PC-3 (cell line): ENCODE measurements around the gene CLIC5. TPM values are rescaled to one million over a fixed set of nuclear protein-coding genes. Genes with fewer than 3 reads are reported as not detected.

Experiments used
- ATAC-seq: fragments of 200-7000 bp; cut with Tn5 transposase; 2 replicates; pipeline ENCODE4 v1.9.1; 2020; ENCODE audit warnings: mild to moderate bottlenecking, moderate library complexity
- BruUV-seq: library from RNA; stranded (reverse); fragments of 400-500 nt; replicated peaks from 2 replicates; lab custom pipeline; 2021; lab: Mats Ljungman, UMichigan
- CTCF ChIA-PET: fragments of 300-600 bp; sonication (Branson Sonifier 250); formaldehyde crosslinking; loops from one replicate; lab custom pipeline; 2022; ENCODE audit warnings: antibody characterized with exemption; lab: Charles Lee
- POLR2A ChIA-PET: fragments of 300-600 bp; sonication (Branson Sonifier 250); formaldehyde crosslinking; loops from one replicate; lab custom pipeline; 2022; ENCODE audit warnings: antibody characterized with exemption; ENCODE audit not compliant: unreplicated experiment; lab: Charles Lee
- DNase-seq: peaks from one replicate; pipeline ENCODE4 v3.0.0-alpha.2; 2015
- H2AFZ ChIP-seq: fragments of 300-600 bp; sonication (generic); 2 replicates; pipeline ENCODE4 v1.6.0; 2016; ENCODE audit warnings: antibody characterized with exemption, low read length
- H3F3A ChIP-seq: fragments of 300-600 bp; sonication (generic); one replicate; pipeline ENCODE4 v1.6.0; 2017; ENCODE audit warnings: antibody characterized with exemption, low read length, control low read depth, mild to moderate bottlenecking; ENCODE audit not compliant: unreplicated experiment
- H3K27ac ChIP-seq: fragments of 300-600 bp; sonication (generic); 2 replicates; pipeline ENCODE4 v1.5.1; 2016; ENCODE audit warnings: mild to moderate bottlenecking, low read length
- H3K27me3 ChIP-seq: fragments of 300-600 bp; sonication (generic); 2 replicates; pipeline ENCODE4 v1.6.1; 2016; ENCODE audit warnings: low read length, mixed read lengths
- H3K36me3 ChIP-seq: fragments of 300-600 bp; sonication (generic); 2 replicates; pipeline ENCODE4 v1.6.1; 2016; ENCODE audit warnings: low read depth, mixed run types, low read length, mixed read lengths
- H3K4me1 ChIP-seq: fragments of 300-600 bp; sonication (generic); 2 replicates; pipeline ENCODE4 v1.5.1; 2016; ENCODE audit warnings: low read length; ENCODE audit not compliant: insufficient read depth
- H3K4me2 ChIP-seq: fragments of 300-600 bp; sonication (generic); 2 replicates; pipeline ENCODE4 v1.6.0; 2016; ENCODE audit warnings: low read length
- H3K4me3 ChIP-seq: fragments of 300-600 bp; sonication (generic); 2 replicates; pipeline ENCODE4 v1.5.1; 2016; ENCODE audit warnings: mild to moderate bottlenecking, low read length, mixed read lengths
- H3K79me2 ChIP-seq: fragments of 300-600 bp; sonication (generic); 2 replicates; pipeline ENCODE4 v1.6.1; 2017; ENCODE audit warnings: low read length, mixed read lengths
- H3K9ac ChIP-seq: fragments of 300-600 bp; sonication (generic); 2 replicates; pipeline ENCODE4 v1.6.0; 2016; ENCODE audit warnings: mild to moderate bottlenecking, low read length
- H3K9me2 ChIP-seq: fragments of 300-600 bp; sonication (generic); replicated peaks from 2 replicates; pipeline ENCODE4 v1.6.1; 2016; ENCODE audit warnings: mixed run types, low read length, mixed read lengths
- H3K9me3 ChIP-seq: fragments of 300-600 bp; sonication (generic); 2 replicates; pipeline ENCODE4 v1.6.1; 2016; ENCODE audit warnings: low read length, mixed read lengths
- H4K20me1 ChIP-seq: fragments of 300-600 bp; sonication (generic); 2 replicates; pipeline ENCODE4 v1.6.1; 2016; ENCODE audit warnings: low read length, mixed read lengths
- EZH2 ChIP-seq: fragments of 300-600 bp; sonication (generic); IDR thresholded peaks from one replicate; pipeline ENCODE4 v1.6.1; 2017; ENCODE audit warnings: antibody characterized with exemption, mild to moderate bottlenecking, low read length; ENCODE audit not compliant: unreplicated experiment
- EZH2phosphoT487 ChIP-seq: fragments of 300-600 bp; sonication (generic); IDR thresholded peaks from 2 replicates; pipeline ENCODE4 v1.6.1; 2018; ENCODE audit warnings: mild to moderate bottlenecking, antibody characterized with exemption, low read length, borderline replicate concordance
- intact Hi-C: fragments of 100-400 bp; cut with micrococcal nuclease; formaldehyde crosslinking; loops from 2 replicates; pipeline ENCODE4 v1.9.0; 2023
- total RNA-seq: library from RNA; depleted of rRNA; stranded (reverse); fragments of >200 nt; gene quantifications from 2 replicates; pipeline ENCODE4 v1.2.3, GENCODE V29; 2014
- TF ChIP-seq, protein P1 (sequence below): fragments of 300-600 bp; sonication (generic); conservative IDR thresholded peaks from 2 replicates; pipeline ENCODE4 v1.5.1; 2017; ENCODE audit warnings: antibody characterized with exemption, low read depth, mild to moderate bottlenecking, low read length

CLIC5 gene
- total RNA-seq, 1 experiment from 2014 or later = not detected

DNA sequence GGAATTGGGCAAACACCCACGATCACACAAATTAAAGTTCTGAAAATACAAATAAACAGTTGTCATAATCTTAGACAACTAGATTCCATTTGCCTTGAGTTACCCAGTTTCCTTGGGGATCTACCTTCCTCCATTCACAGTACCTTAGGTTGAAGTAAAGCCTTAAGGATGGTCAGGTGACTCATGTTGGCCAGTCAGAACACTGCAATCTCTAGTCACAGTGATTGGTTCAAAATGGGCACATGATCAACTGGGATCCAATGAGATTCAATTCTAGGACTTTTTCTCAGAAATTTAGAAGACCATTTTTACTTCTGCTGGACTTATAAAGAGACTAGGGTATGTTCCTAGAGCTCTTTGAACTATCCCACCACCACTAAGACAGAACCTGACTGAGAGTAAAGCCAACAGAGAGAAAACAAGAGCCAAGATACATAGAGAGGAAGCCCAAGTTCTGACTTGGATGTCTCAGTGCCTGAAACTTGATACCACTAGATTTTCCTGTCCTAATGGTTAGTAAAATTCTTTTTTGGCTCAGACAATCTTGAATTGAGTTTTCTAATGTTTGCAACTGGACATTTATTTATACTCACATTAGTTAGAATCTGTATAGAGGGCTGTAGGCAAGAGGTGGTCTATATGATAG is 8.6 kb upstream of the CLIC5 start:
- H3K4me2 ChIP-seq = no peak overlapping the region
- no peak overlapping the region for H2AFZ ChIP-seq
- intact Hi-C loops = no loop called here
- ATAC-seq (no peak), DNase-seq (no peak)
- no peak overlapping the region for H3K27ac ChIP-seq
- H3K79me2 ChIP-seq = no peaks in the 10 kb centered on the region
- H3K9me3 ChIP-seq = no peaks in the 10 kb centered on the region
- H3K27me3 ChIP-seq = peaks cover 29% of the 10 kb centered on the region
- BruUV-seq = no TSS peak
- H3K9ac ChIP-seq = no peak overlapping the region
- TF ChIP-seq, protein P1, sequence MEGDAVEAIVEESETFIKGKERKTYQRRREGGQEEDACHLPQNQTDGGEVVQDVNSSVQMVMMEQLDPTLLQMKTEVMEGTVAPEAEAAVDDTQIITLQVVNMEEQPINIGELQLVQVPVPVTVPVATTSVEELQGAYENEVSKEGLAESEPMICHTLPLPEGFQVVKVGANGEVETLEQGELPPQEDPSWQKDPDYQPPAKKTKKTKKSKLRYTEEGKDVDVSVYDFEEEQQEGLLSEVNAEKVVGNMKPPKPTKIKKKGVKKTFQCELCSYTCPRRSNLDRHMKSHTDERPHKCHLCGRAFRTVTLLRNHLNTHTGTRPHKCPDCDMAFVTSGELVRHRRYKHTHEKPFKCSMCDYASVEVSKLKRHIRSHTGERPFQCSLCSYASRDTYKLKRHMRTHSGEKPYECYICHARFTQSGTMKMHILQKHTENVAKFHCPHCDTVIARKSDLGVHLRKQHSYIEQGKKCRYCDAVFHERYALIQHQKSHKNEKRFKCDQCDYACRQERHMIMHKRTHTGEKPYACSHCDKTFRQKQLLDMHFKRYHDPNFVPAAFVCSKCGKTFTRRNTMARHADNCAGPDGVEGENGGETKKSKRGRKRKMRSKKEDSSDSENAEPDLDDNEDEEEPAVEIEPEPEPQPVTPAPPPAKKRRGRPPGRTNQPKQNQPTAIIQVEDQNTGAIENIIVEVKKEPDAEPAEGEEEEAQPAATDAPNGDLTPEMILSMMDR = no peak
- TF ChIP-seq EZH2phosphoT487 = no peak
- TF ChIP-seq EZH2 = no peak
- no peaks in the 10 kb centered on the region for H4K20me1 ChIP-seq
- CTCF ChIA-PET = no interaction called here
- H3K4me3 ChIP-seq = no peak overlapping the region
- POLR2A ChIA-PET = no interaction called here
- no peaks in the 10 kb centered on the region for H3K4me1 ChIP-seq
- no peaks in the 10 kb centered on the region for H3K9me2 ChIP-seq
- H3K36me3 ChIP-seq = no peaks in the 10 kb centered on the region
- H3F3A ChIP-seq = no peaks in the 10 kb centered on the region

GRCh38 chr6:46023216-46023915 is 7.7 kb upstream of the CLIC5 start:
- ChIA-PET POLR2A (no interaction called here), CTCF (no interaction called here)
- H3K4me3 ChIP-seq = no peak overlapping the region
- no peak overlapping the region for H3K27ac ChIP-seq
- H3K27me3 ChIP-seq = peaks cover 23% of the 10 kb centered on the region; the same call in 1 of the 2 replicates
- no peaks in the 10 kb centered on the region for H3F3A ChIP-seq
- TF ChIP-seq EZH2 (no peak), EZH2phosphoT487 (no peak)
- TF ChIP-seq, protein P1 = no peak
- H3K4me2 ChIP-seq = no peak overlapping the region
- no peaks in the 10 kb centered on the region for H3K4me1 ChIP-seq
- BruUV-seq = no TSS peak
- H3K9me2 ChIP-seq = no peaks in the 10 kb centered on the region
- intact Hi-C loops = no loop called here
- H3K79me2 ChIP-seq = no peaks in the 10 kb centered on the region
- H3K9ac ChIP-seq = no peak overlapping the region
- DNase-seq = no peak
- H3K36me3 ChIP-seq = no peaks in the 10 kb centered on the region
- no peak overlapping the region for H2AFZ ChIP-seq
- H4K20me1 ChIP-seq = no peaks in the 10 kb centered on the region
- no peaks in the 10 kb centered on the region for H3K9me3 ChIP-seq
- ATAC-seq = no peak
